ENCODE results near the gene GALNS.

GALNS gene

GRCh38 chr16:88856122-88856827 lies 472 bp downstream of the GALNS start:
- WGBS (ENCODE audit: insufficient coverage): 37% methylated on average over 23 of the region's 53 CpGs
- no peak overlapping the region for H3K27ac ChIP-seq (ENCODE audit: insufficient read depth in 1 of 2, low read depth in 1 of 2, low read length in 2 of 2, poor library complexity in 1 of 2, severe bottlenecking in 2 of 2)
- DNase-seq: no peak
- H3K9me3 ChIP-seq (ENCODE audit: control extremely low read depth in 1 of 5, control insufficient read depth in 4 of 5, insufficient read depth in 2 of 5, low read depth in 1 of 5, low read length in 4 of 5): no peaks in the 10 kb centered on the region
- ChIA-PET POLR2A (interaction anchor here (0.6 kb wide), 1 partner anchor 437 kb away, joined by 5 read pairs; no protein-coding TSS in a partner anchor), CTCF (interaction anchor here (1.0 to 3.6 kb wide), 11 partner anchors 10 to 110 kb away, joined by 3 to 39 read pairs (median 6); partner anchors contain the start of genes APRT and PABPN1L)
- peaks cover 2 to 32% (median 22%) of the 10 kb centered on the region in 4 experiments for H3K36me3 ChIP-seq (ENCODE audit: control insufficient read depth in 4 of 4, insufficient read depth in 4 of 4, low read length in 3 of 4)
- peaks cover 3 to 43% (median 33%) of the 10 kb centered on the region in 4 experiments for H3K4me1 ChIP-seq (ENCODE audit: control extremely low read depth in 1 of 4, control insufficient read depth in 4 of 4, insufficient read depth in 4 of 4, low read length in 3 of 4)
- no peaks in the 10 kb centered on the region for H3K27me3 ChIP-seq (replicated peaks in 2 of 5; ENCODE audit: control insufficient read depth in 4 of 5, insufficient read depth in 5 of 5, low read length in 4 of 5)
- H3K4me3 ChIP-seq (ENCODE audit: control insufficient read depth in 1 of 7, extremely low read depth in 1 of 7, insufficient read depth in 4 of 7, low read depth in 2 of 7, low read length in 6 of 7): peak overlapping the region; percentile 83 to 98 (median 93)

- H3K9me3 ChIP-seq (ENCODE audit: control extremely low read depth in 1 of 5, control insufficient read depth in 4 of 5, insufficient read depth in 2 of 5, low read depth in 1 of 5, low read length in 4 of 5): no peaks in the 10 kb centered on the region
- POLR2A ChIA-PET: interaction anchor here (0.8 kb wide), 1 partner anchor 10 kb away, joined by 3 read pairs; no protein-coding TSS in a partner anchor
- H3K4me1 ChIP-seq (ENCODE audit: control extremely low read depth in 1 of 4, control insufficient read depth in 4 of 4, insufficient read depth in 4 of 4, low read length in 3 of 4): peaks cover 3 to 43% (median 33%) of the 10 kb centered on the region in 4 experiments
- DNase-seq: no peak
- H3K27me3 ChIP-seq (replicated peaks in 2 of 5; ENCODE audit: control insufficient read depth in 4 of 5, insufficient read depth in 5 of 5, low read length in 4 of 5): no peaks in the 10 kb centered on the region
- CTCF ChIA-PET: interaction anchor here (3.6 kb wide), 1 partner anchor 39 kb away, joined by 39 read pairs; no protein-coding TSS in a partner anchor
- WGBS (ENCODE audit: insufficient coverage): 93% methylated on average over 12 of the region's 13 CpGs
- H3K27ac ChIP-seq (ENCODE audit: insufficient read depth in 1 of 2, low read depth in 1 of 2, low read length in 2 of 2, poor library complexity in 1 of 2, severe bottlenecking in 2 of 2): no peak overlapping the region
- H3K4me3 ChIP-seq (ENCODE audit: control insufficient read depth in 1 of 7, extremely low read depth in 1 of 7, insufficient read depth in 4 of 7, low read depth in 2 of 7, low read length in 6 of 7): peak overlapping the region in 3 of 7 experiments; percentile 51 to 69 (median 60)
- peaks cover 0 to 26% (median 18%) of the 10 kb centered on the region in 4 experiments for H3K36me3 ChIP-seq (ENCODE audit: control insufficient read depth in 4 of 4, insufficient read depth in 4 of 4, low read length in 3 of 4)
These were observed 1.0 kb downstream of the GALNS start for GRCh38 chr16:88855736-88856121.

- ChIA-PET CTCF (no interaction called here), POLR2A (interaction anchor here (0.8 kb wide), 1 partner anchor 9 kb away, joined by 3 read pairs; no protein-coding TSS in a partner anchor)
- H3K9me3 ChIP-seq (ENCODE audit: control extremely low read depth in 1 of 5, control insufficient read depth in 4 of 5, insufficient read depth in 2 of 5, low read depth in 1 of 5, low read length in 4 of 5): no peaks in the 10 kb centered on the region
- H3K27ac ChIP-seq (ENCODE audit: insufficient read depth in 1 of 2, low read depth in 1 of 2, low read length in 2 of 2, poor library complexity in 1 of 2, severe bottlenecking in 2 of 2): peak overlapping the region in 1 of 2 experiments; percentile 43
- peaks cover 0 to 21% (median 14%) of the 10 kb centered on the region in 4 experiments for H3K36me3 ChIP-seq (ENCODE audit: control insufficient read depth in 4 of 4, insufficient read depth in 4 of 4, low read length in 3 of 4)
- WGBS (ENCODE audit: insufficient coverage): 83% methylated on average over 7 of the region's 8 CpGs
- H3K4me1 ChIP-seq (ENCODE audit: control extremely low read depth in 1 of 4, control insufficient read depth in 4 of 4, insufficient read depth in 4 of 4, low read length in 3 of 4): peaks cover 3 to 43% (median 33%) of the 10 kb centered on the region in 4 experiments
- H3K27me3 ChIP-seq (replicated peaks in 2 of 5; ENCODE audit: control insufficient read depth in 4 of 5, insufficient read depth in 5 of 5, low read length in 4 of 5): no peaks in the 10 kb centered on the region
- DNase-seq: no peak
- peak overlapping the region in 1 of 7 experiments; percentile 23 for H3K4me3 ChIP-seq (ENCODE audit: control insufficient read depth in 1 of 7, extremely low read depth in 1 of 7, insufficient read depth in 4 of 7, low read depth in 2 of 7, low read length in 6 of 7)
These were observed 1.6 kb downstream of the GALNS start for GRCh38 chr16:88855176-88855575.

- peaks cover 0 to 19% (median 9%) of the 10 kb centered on the region in 4 experiments for H3K36me3 ChIP-seq (ENCODE audit: control insufficient read depth in 4 of 4, insufficient read depth in 4 of 4, low read length in 3 of 4)
- peak overlapping the region in 1 of 7 experiments; percentile 23 for H3K4me3 ChIP-seq (ENCODE audit: control insufficient read depth in 1 of 7, extremely low read depth in 1 of 7, insufficient read depth in 4 of 7, low read depth in 2 of 7, low read length in 6 of 7)
- H3K9me3 ChIP-seq (ENCODE audit: control extremely low read depth in 1 of 5, control insufficient read depth in 4 of 5, insufficient read depth in 2 of 5, low read depth in 1 of 5, low read length in 4 of 5): no peaks in the 10 kb centered on the region
- peak; percentile 13 to 68 (median 65) for DNase-seq
- peak overlapping the region in 1 of 2 experiments; percentile 43 for H3K27ac ChIP-seq (ENCODE audit: insufficient read depth in 1 of 2, low read depth in 1 of 2, low read length in 2 of 2, poor library complexity in 1 of 2, severe bottlenecking in 2 of 2)
- peaks cover 3 to 43% (median 33%) of the 10 kb centered on the region in 4 experiments for H3K4me1 ChIP-seq (ENCODE audit: control extremely low read depth in 1 of 4, control insufficient read depth in 4 of 4, insufficient read depth in 4 of 4, low read length in 3 of 4)
- H3K27me3 ChIP-seq (replicated peaks in 2 of 5; ENCODE audit: control insufficient read depth in 4 of 5, insufficient read depth in 5 of 5, low read length in 4 of 5): no peaks in the 10 kb centered on the region
- ChIA-PET POLR2A (interaction anchor here (0.8 kb wide), 1 partner anchor 9 kb away, joined by 3 read pairs; no protein-coding TSS in a partner anchor), CTCF (no interaction called here)
- WGBS (ENCODE audit: insufficient coverage): 58% methylated on average over 19 of the region's 20 CpGs
These were observed 2.2 kb downstream of the GALNS start for GRCh38 chr16:88854306-88855111.

- CTCF ChIA-PET: interaction anchor here (1.1 to 2.4 kb wide), 3 partner anchors 13 to 106 kb away, joined by 3 to 6 read pairs (median 3); no protein-coding TSS in a partner anchor
- no peak for DNase-seq
- Histone ChIP-seq H3K4me3 (ENCODE audit: control insufficient read depth in 1 of 7, extremely low read depth in 1 of 7, insufficient read depth in 4 of 7, low read depth in 2 of 7, low read length in 6 of 7) (no peak overlapping the region), H3K27me3 (replicated peaks in 2 of 5; ENCODE audit: control insufficient read depth in 4 of 5, insufficient read depth in 5 of 5, low read length in 4 of 5) (no peaks in the 10 kb centered on the region), H3K9me3 (ENCODE audit: control extremely low read depth in 1 of 5, control insufficient read depth in 4 of 5, insufficient read depth in 2 of 5, low read depth in 1 of 5, low read length in 4 of 5) (no peaks in the 10 kb centered on the region), H3K36me3 (ENCODE audit: control insufficient read depth in 4 of 4, insufficient read depth in 4 of 4, low read length in 3 of 4) (peaks cover 0 to 8% (median 6%) of the 10 kb centered on the region in 4 experiments), H3K4me1 (ENCODE audit: control extremely low read depth in 1 of 4, control insufficient read depth in 4 of 4, insufficient read depth in 4 of 4, low read length in 3 of 4) (peaks cover 3 to 41% (median 33%) of the 10 kb centered on the region in 4 experiments), H3K27ac (ENCODE audit: insufficient read depth in 1 of 2, low read depth in 1 of 2, low read length in 2 of 2, poor library complexity in 1 of 2, severe bottlenecking in 2 of 2) (no peak overlapping the region)
- POLR2A ChIA-PET: no interaction called here
- 94% methylated on average over 17 of the region's 17 CpGs for WGBS (ENCODE audit: insufficient coverage)
These were observed 3.3 kb downstream of the GALNS start for GRCh38 chr16:88853325-88853941.

- H3K27ac ChIP-seq (ENCODE audit: insufficient read depth in 1 of 2, low read depth in 1 of 2, low read length in 2 of 2, poor library complexity in 1 of 2, severe bottlenecking in 2 of 2): no peak overlapping the region
- H3K9me3 ChIP-seq (ENCODE audit: control extremely low read depth in 1 of 5, control insufficient read depth in 4 of 5, insufficient read depth in 2 of 5, low read depth in 1 of 5, low read length in 4 of 5): no peaks in the 10 kb centered on the region
- CTCF ChIA-PET: interaction anchor here (1.2 to 2.4 kb wide), 2 partner anchors 23 to 34 kb away, joined by 3 to 6 read pairs; no protein-coding TSS in a partner anchor
- 95% methylated on average over 19 of the region's 19 CpGs for whole genome bisulfite sequencing (ENCODE audit: insufficient coverage)
- H3K36me3 ChIP-seq (ENCODE audit: control insufficient read depth in 4 of 4, insufficient read depth in 4 of 4, low read length in 3 of 4): peaks cover 0 to 12% (median 4%) of the 10 kb centered on the region in 4 experiments
- peaks cover 3 to 31% (median 22%) of the 10 kb centered on the region in 4 experiments for H3K4me1 ChIP-seq (ENCODE audit: control extremely low read depth in 1 of 4, control insufficient read depth in 4 of 4, insufficient read depth in 4 of 4, low read length in 3 of 4)
- no peak for DNase-seq
- H3K27me3 ChIP-seq (replicated peaks in 2 of 5; ENCODE audit: control insufficient read depth in 4 of 5, insufficient read depth in 5 of 5, low read length in 4 of 5): no peaks in the 10 kb centered on the region
- POLR2A ChIA-PET: no interaction called here
- H3K4me3 ChIP-seq (ENCODE audit: control insufficient read depth in 1 of 7, extremely low read depth in 1 of 7, insufficient read depth in 4 of 7, low read depth in 2 of 7, low read length in 6 of 7): no peak overlapping the region
These were observed 5.1 kb downstream of the GALNS start for GRCh38 chr16:88851616-88852015.

Data from common myeloid progenitor, CD34-positive (primary cell).